GM18507 (cell line): ENCODE data around the gene C1orf21.
"Not testable (repeated sequence)": the region's sequence is repeated elsewhere in the genome, so short reads cannot be mapped to it uniquely, and the experiment has no call there.

Experiments used
- DNase-seq: peaks from one replicate; pipeline ENCODE4 v3.0.0; 2011; ENCODE audit warnings: low read depth; ENCODE audit not compliant: insufficient read length; ENCODE audit errors: extremely low spot score
- FAIRE-seq: peaks from 2 replicates; lab custom pipeline; 2011; peaks lifted over from hg19 to GRCh38; lab: Jason Lieb, UNC

C1orf21 gene

DNA sequence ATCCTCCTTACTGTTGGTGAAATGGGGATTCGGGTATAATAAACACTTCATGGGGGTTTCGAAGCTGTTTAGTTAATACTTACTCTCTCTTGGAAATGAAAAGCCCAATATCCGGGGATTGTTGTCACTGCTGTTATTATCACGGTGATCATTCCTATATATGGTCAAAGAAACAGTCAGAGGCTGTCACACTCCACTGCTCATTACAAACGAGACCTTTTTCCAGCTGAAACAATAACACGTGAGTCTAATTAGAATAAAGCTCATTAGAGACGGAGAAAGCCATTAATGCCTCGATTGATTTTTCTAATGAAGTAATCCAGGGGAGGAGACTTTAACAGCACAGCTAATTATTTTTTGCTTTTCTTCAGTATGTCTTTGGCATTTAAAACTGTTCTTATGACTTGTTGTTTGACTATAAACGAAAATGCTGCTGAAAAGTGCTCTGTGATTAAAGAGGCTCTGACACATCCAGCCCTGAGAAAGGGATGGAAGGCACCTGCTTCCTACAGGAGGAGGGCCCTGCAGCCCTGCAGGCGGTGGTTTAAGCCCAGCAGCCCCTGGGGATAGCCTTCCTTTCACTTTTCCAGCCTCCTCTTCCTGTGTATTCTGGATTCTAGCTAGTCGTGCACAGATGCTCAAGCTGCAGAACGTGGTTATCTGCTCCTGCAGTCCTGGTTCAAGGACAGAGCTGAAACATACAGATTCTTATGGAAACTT is 224.2 kb downstream of the C1orf21 start:
- no peak for DNase-seq
- FAIRE-seq: no peak

DNA sequence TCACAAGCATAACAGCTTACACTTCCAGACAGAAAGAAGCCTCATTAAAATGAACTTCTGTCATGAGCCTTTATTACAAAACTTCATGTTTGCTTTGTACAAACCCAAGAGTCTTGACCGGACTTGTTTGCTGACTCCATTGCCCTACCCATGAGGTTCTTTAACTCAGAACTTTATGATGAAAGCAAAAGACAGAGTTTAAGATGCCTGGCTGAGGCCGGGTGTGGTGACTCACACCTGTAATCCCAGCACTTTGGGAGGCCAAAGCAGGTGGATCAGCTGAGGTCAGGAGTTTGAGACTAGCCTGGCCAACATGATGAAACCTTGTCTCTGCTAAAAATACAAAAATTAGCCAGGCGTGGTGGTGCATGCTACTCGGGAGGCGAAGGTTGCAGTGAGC is 225.4 kb downstream of the C1orf21 start:
- not testable (repeated sequence) for FAIRE-seq, DNase-seq

DNA sequence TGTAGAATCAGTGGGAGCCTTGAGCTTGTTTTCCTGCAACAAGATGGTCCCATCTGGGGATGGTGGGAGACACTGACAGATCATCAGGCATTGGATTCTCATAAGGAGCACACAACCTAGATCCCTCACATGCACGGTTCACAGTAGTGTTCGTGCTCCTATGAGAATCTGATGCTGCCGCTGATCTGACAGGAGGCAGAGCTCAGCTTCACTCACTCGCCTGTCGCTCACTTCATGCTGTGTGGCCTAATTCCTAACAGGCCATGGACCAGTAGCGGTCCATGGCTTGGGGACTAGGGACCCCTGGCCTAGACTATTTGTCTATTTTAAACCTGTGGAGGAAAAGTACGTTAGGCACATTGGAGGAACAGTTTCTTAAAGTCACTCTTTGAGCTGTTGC is 227.8 kb downstream of the C1orf21 start:
- FAIRE-seq (no peak), DNase-seq (no peak)

DNA sequence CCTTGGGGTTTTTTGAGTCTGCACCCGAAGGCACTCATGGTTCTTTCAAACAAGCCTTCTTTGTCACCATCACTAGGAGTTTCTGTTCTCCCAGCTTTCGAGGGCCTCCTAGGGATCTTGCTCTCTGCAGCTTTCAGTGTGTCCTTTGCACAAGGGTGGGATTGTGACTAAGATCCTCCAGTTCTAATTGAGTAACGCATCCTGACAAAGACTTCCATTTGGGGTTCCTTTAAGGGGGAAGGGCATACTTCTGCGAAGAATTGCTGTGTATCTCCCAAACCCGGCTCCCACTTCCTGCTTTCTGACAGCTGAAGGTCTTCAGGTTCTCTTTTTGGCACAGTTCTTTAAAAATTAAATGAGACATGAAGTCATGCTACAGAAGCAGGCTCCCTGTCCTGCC is 228.5 kb downstream of the C1orf21 start:
- no peak for FAIRE-seq
- DNase-seq: no peak

DNA sequence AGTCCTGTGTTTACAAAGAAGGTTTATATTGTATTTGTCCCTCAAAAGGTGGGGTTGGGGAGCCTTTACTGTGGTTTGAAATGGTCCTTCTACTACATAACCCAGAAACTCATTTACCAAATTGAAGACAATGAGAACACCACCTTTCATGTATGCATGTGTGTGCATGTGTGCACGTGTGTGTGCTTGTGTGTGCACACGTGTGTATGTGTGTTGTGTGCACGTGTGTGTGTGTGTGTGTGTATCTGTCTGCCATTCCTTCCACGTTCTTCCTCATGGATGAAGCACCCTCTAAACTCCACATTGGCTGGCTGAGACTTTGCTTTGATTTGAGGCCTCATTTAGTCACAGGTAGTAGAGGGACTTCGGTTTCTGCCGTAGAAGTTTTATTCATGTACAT is 229.7 kb downstream of the C1orf21 start:
- no peak for DNase-seq
- FAIRE-seq: no peak

DNA sequence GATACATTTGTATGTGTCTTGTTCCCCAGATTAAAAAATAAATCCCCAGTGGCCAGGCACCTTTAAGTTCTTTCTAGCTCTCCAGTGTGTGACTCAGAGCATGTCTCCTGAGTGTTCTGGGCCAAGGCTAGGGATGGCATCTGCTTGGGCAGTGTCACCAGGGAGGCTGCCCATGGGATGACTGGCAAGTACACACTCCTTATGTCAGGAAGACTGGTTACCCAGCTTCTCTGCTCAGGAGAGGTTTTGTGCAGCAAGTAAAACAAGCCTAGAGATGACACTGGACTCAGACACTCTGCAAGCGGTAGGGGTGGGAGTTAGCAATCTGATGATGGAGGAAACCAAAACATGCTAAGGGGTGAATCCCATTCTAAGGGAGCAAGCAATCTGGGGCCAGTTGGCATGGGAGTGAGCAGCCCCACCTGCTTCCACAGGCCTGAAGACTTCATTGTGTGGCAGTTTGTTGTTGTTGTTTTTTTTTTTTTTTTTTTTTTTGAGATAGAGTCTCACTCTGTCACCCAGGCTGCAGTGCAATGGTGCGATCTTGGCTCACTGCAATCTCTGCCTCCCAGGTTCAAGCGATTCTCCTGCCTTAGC is 230.7 kb downstream of the C1orf21 start:
- FAIRE-seq (no peak), DNase-seq (no peak)

DNA sequence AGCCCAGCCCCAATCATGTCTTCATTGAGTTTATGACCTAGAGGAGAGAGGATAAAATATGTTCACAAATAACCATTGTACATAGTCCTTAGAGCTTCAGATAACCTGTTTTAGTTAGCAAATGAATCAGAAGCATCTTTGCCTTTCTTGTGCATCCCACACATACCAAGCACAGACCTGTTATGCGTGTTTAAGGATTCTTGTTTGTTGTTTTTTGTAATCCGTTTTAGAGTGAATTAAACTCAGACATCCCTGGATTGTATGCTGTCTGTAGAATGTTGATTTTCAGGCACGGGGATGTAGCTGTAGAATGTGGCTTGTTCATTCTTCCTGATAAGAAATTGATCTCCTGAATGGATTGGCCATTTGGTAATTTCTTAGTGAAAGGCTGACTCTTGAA is 232.0 kb downstream of the C1orf21 start:
- no peak for FAIRE-seq
- DNase-seq: no peak

DNA sequence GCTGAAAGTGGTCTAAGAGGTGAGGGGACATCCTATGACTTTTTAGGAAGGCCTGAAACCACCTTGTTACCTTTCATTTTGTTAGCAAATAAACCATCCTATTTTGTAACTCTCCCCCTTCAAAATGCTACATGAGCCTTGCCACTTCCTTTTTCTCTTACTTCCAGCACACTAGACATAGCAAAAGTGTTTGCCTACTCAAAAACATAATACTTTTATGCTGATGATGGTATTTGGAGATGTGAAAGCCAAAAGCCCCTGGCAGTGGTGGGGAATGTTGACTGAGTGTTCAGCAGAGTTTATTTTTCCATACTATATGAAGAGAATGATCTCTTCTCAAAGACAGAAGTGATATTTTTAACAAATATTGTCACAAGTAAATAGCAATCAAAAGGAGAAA is 233.6 kb downstream of the C1orf21 start:
- FAIRE-seq (no peak), DNase-seq (no peak)

DNA sequence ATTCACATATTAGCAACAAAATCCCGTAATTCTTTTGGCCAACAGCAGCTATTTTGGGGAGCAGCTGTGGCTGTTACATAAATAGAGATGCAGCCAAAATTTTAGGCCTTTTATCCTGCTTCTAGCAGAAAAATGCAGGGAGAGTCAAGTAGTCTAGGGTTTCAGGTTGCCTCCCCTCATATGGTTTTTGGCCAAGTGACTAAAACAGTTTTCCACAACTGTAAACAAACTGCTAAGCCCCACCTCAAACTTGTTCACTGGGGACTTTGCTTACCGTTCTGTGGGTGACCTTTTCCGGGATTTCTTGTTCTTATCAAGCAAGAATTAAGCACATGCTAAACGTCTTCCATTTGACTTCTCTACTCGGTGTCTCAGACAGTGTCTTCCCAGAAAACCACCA is 234.4 kb downstream of the C1orf21 start:
- DNase-seq (no peak), FAIRE-seq (no peak)

DNA sequence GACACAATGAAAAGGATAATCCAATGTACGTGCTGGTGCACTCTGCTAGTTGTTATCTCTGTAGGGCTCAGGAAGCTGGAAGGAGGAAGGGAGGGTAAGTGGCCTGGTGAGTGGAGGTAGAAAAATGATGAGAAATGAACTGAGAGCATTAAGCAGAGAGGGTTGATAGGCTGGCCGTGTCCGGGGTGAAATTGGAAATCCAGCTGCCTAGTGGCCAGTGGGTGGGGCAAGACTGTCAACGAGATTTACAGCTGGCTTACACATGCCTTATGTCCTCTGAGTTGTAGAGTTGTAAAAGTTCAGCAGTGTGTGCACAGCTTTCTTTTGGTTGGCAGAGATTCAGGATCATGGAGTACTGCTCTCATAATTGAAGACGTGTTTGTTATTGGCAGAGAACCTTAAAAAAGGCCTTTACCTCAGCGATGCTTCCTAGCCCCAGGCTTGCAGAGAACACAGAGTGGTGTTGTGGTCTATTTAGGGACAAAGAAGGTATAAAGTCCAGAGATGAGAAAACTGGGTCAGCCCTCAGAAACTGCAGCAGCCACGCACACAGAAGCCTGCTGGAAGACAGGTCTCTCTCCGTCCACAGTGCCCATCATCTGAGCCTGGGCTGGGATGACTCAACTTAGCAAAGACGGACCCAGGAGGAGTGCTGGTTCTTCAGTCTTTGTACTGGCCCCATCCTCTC is 235.5 kb downstream of the C1orf21 start:
- DNase-seq: no peak

DNA sequence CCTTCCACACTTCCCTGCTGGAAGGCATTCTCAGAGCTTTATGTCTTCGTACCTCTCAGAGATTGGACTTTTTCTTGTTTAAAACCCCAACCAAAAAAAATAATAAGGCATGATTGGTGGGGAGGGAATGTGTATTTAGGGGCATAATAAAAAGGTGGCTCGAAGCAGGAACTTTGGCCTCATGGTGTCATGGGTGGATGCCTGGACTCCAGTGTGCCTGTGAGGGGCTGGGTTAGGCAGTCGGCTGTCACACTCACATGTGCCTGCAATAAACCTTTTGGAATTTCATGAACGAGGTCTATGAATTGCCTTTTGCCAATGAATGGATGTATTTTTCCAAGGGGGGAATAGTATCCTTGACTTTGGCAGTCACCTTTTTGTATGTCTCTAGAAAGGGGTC is 236.6 kb downstream of the C1orf21 start:
- FAIRE-seq: no peak

More for the DNA sequence above, 235.5 kb downstream of the C1orf21 start:
- no peak for FAIRE-seq

DNA sequence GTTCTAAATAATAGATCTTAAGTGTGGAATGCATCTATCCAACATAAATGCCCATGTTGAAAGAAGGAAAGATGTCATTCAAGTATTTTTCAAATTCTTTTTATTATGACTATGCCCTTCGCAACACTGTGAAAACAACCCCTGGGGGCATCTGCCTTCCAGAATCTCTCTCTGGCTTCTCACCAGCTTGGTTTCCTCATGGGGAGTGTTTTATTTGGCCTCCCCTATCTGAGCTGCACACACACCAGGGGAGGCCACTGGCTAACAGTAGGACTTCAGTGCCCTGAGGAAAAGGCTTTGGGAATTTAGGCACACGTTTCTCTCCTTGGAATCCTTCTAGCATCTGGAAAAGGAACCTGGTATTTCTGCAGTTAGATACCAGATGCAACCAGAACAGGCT is 237.2 kb downstream of the C1orf21 start:
- DNase-seq: no peak
- FAIRE-seq: no peak

More for the DNA sequence above, 236.6 kb downstream of the C1orf21 start:
- DNase-seq: no peak

DNA sequence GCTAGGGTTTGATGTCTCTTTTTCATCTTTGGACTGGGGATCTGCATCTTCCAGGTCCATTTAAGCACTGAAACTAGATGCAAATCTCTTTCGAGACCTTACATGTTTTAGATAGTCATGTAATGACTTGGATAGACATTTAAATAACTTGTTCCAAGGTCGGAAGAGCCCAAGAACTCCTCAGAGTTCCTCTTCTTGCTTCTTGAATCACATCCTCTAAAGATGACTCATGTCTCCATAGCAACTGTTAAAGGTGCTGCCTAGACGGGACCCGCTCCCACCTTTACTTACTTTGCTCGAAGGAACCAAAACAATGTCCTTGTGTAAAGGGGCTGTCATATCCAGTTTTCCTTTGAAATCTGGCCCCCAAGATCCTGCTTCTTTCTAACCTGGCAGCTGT is 237.8 kb downstream of the C1orf21 start:
- no peak for DNase-seq
- FAIRE-seq: no peak

DNA sequence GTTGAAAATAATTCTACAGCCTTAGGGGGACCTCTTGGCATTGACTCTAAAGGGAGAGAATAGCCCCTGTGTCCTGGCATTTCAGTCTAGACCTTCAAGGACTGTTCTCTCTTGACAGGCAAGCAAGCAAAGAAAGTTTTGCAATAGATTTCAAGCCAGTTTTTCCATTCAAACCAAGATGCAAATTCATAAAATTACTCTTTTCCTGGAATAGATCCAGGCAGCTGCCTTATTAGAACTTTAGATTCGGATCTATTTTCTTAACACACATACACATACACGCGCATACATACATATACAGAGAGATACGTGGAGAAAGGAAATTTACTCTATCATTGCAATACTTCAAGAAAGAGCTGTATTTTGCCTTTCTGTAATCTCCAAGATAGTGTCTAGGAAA is 238.4 kb downstream of the C1orf21 start:
- DNase-seq (no peak), FAIRE-seq (no peak)

DNA sequence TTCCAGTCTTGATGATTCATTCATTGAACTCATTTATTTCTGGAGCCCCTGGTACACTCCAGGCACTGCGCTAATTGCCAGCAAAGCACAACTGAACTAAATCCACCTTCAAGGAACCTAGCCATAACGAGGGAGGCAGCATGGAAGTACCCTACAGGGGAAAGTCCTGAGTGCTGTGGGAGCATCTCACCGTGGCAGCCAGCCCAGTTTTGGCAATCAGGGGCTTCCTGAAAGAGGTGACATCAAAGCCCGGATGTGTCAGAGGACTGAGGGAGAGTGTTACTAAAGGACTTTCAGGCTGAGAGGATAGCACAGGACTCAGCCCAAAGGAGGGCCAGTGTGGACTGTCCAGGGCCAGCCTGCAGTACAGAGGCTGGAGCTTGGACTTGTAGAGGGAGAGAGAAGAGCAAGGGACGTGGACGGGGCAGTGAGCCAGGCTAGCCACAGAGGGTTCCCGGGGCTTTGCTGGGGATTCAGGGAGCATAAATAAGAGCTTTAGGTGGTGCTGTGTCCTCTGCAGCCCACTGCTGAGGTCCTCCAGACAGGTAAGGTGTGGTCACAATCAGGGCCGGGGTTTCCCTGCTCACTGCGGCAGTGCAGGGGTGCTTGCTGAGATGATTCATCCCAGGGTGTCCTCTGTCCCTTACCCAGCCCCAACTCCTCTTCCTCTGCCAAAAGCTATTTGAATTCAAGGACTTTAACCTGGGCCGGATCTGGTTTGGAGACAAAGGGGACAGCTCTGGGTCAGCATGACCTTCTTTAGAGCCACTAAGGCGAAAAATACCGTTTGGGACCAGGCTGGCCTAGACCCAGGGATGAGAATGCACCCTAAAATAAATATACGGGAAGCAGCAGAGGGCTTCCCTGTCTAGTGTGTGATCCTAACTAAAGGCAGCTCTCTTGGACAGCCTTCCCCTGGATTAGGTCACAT is 239.5 kb downstream of the C1orf21 start:
- DNase-seq (no peak), FAIRE-seq (no peak)

DNA sequence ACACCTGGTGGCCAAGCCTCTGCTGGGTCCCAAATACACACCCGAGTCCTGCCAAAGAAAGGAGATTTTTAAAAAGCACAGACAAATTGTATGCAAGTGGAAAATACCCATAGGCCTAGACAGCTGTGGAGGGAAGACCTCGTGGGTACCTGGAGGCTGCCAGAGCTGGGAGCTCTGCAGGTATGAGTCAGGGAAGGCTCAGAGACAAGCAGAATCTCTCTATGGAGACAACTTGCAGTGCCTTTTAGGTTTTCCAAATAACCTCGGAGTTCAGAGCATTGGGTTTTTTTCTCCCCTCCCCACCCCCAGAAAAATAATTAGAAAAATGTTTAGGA is 240.1 kb downstream of the C1orf21 start:
- FAIRE-seq: no peak

DNA sequence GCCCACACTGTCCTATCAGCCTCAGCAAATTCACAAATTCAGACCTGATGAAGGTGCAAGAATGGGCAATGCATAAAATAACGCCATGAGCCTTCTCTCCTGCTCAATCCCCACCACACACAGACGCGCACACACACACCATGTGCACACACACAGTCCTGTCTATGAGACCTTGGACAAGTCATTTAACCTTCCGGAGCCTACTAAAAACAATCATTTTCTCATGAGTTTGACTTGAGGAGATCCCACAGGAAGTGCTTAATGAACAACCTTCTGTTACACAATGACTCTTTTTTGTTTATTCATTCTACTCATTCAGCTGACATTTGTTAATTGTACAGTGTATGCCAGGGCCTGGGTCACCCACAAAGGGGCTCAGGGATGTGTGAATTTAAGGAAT is 242.4 kb downstream of the C1orf21 start:
- DNase-seq: no peak
- no peak for FAIRE-seq

More for the DNA sequence above, 240.1 kb downstream of the C1orf21 start:
- DNase-seq: no peak

DNA sequence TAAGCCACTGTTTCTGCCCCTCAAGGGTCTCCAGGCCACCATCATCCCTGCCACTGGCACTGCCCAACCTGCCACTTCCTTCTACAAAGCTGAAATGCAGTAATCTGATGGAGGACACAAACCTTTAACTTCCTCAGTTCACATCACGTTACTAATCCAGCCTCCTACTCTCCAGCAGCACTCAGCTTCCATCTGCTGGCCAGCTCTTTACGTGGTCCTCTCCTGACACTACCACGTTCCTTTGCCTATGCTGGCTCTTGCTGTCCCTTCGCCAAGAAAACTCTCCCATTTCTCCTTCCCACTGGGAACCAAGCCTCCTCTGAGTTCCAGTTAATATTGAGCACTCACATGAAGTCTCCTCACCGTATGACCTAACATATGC is 243.8 kb downstream of the C1orf21 start:
- FAIRE-seq: no peak
- no peak for DNase-seq

DNA sequence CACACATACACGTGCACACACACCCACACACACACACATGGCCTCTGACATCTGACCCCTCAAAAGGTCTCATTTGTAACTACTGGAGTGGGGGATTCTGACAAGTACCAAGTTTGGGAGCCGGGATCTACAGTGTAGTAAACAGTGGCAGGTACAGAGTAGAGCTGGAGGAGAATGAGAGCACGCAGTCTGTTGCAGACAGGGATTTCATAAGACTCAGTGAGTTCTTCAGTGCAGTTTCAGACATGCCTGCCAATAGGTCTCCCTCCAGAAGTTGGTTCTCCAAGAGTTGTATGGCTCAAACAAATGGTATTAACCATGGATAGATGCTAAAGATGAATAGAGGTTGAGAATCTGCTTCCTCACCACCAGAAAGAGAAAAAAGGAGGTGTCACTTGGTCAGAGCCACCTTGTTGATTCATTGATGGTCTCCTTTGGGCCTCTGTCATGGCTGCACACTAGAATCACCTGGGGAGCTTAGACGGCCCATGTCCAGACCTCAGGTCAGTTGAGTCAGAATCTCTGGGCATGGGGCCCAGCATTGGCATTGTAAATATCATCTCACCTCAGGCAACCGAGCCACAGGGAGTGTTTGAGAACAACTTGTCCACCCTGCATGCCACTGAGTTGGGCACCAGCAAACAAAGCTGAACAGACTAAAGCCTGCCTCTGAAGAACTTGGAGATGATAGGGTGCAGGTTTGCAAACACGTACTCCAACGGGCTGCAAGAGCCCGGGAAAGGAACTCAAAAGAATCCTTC is 245.8 kb downstream of the C1orf21 start:
- no peak for FAIRE-seq
- no peak for DNase-seq
